GM23248 (cell line): ENCODE measurements around the gene DLG3.

Experiments used
- EZH2 ChIP-seq: fragments of 200-600 bp; sonication (generic); IDR thresholded peaks from 2 replicates; pipeline ENCODE4 v1.6.1; 2018; ENCODE audit warnings: antibody characterized with exemption, mild to moderate bottlenecking; ENCODE audit not compliant: insufficient read depth, poor library complexity, severe bottlenecking
- EZH2phosphoT487 ChIP-seq: fragments of 200-600 bp; sonication (generic); IDR thresholded peaks from 2 replicates; pipeline ENCODE4 v1.6.1; 2018; ENCODE audit warnings: antibody characterized with exemption, moderate library complexity, mild to moderate bottlenecking, low read depth; ENCODE audit not compliant: insufficient read depth

DNA sequence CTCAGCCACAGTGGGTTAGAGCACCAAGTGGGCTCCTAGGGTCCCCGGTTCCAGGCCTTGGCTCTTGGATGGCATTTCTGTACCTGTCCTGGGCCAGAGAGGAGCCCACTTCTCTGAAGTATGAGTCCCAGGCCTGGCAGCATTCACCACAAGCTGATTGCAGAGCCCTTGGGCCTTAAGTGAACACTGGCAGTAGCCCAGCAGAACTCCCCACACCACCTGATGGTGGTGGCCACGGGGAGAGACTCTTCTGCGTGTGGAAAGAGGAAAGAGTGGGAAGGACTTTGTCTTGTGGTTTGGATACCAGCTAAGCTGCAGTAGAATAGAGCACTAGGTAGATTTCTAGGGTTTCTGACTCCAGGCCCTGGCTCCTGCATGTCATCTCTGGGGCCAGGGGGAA is 104.8 kb downstream of the DLG3 start:
- TF ChIP-seq EZH2: no peak
- no peak for TF ChIP-seq EZH2phosphoT487
